GM23248 (cell line): ENCODE results near the gene STUM.

Experiments used
- EZH2 ChIP-seq: fragments of 200-600 bp; sonication (generic); IDR thresholded peaks from 2 replicates; pipeline ENCODE4 v1.6.1; 2018; ENCODE audit warnings: antibody characterized with exemption, mild to moderate bottlenecking; ENCODE audit not compliant: insufficient read depth, poor library complexity, severe bottlenecking
- EZH2phosphoT487 ChIP-seq: fragments of 200-600 bp; sonication (generic); IDR thresholded peaks from 2 replicates; pipeline ENCODE4 v1.6.1; 2018; ENCODE audit warnings: antibody characterized with exemption, moderate library complexity, mild to moderate bottlenecking, low read depth; ENCODE audit not compliant: insufficient read depth

GRCh38 chr1:226647719-226648118, 99.2 kb downstream of the STUM start:
- TF ChIP-seq EZH2phosphoT487: no peak
- TF ChIP-seq EZH2: no peak
